Measurements from ENCODE around the gene TSHZ2.
"Not testable (repeated sequence)": the region's sequence is repeated elsewhere in the genome, so short reads cannot be mapped to it uniquely, and the experiment has no call there.

TSHZ2 gene

DNA sequence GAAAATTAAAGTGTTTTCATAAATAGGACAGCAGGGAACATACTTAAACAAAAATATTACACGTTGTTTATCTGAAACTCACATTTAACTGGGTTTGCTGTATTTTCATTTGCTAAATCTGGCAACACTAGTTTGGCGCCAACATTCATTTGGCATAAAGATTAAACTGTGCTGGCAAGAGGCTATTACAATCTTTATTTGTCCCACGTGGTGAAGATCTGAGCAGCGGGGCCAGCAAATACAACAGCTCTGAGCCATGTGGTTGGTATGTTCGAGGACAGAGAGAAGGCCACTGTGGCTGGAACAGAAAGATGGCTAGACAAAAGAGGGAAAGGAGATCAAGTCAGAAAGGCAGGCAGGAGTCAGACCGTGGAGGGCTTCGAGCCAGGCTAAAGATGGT is 387.3 kb downstream of the TSHZ2 start:
- DNase-seq (ENCODE audit: insufficient read length) (no peak), FAIRE-seq (no peak)
- TF ChIP-seq TAF1 (IDR thresholded peaks at IDR 0.05; ENCODE audit: borderline replicate concordance, low read depth, low read length) (no peak), POLR2AphosphoS5 (IDR thresholded peaks at IDR 0.05; ENCODE audit: low read depth, low read length) (no peak), POLR2A (IDR thresholded peaks at IDR 0.05; ENCODE audit: low read depth, low read length) (no peak)

DNA sequence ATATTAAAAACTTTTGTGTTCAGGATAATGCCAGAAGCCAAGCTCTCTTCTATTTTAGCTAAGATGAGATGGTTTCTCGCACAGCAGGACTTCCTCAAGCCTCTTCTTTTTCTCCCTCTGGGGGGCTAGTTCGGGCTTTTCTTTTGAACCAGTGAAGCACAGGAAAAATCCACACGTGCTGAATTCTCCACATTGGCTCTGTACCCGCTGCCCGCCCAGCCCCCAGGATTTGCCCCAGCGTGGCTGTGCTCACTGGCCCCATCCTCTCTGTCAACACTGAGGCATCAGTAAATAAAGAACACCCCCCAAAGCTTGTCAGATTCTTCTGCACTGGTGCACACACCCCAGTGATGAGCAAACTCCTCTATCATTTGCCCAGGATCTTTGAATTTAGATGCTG is 388.7 kb downstream of the TSHZ2 start:
- DNase-seq (ENCODE audit: insufficient read length) (no peak), FAIRE-seq (no peak)

DNA sequence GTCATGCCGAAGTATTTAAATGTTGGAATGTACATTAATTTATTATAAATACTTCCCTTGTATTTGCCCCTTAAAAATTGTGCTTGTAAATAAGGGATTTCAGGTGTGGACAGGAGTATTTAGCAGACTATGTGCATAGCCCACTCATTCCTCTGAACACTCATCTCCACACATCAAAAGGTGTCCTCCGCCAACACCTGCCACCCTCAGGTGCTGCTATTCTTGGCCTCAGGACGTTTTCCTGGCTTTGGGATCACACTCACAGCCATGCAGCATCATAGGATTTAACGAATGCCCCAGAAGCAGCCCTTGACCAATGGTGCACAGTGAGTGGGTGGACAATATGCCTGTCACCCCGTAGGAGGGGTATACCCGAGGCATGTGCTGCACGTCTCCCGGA is 390.6 kb downstream of the TSHZ2 start:
- no peak for DNase-seq (ENCODE audit: insufficient read length)
- TF ChIP-seq POLR2A (IDR thresholded peaks at IDR 0.05; ENCODE audit: low read depth, low read length) (no peak), POLR2AphosphoS5 (IDR thresholded peaks at IDR 0.05; ENCODE audit: low read depth, low read length) (no peak), TAF1 (IDR thresholded peaks at IDR 0.05; ENCODE audit: borderline replicate concordance, low read depth, low read length) (no peak)
- no peak for FAIRE-seq

More for the DNA sequence above, 388.7 kb downstream of the TSHZ2 start:
- TF ChIP-seq TAF1 (IDR thresholded peaks at IDR 0.05; ENCODE audit: borderline replicate concordance, low read depth, low read length), result no peak
- TF ChIP-seq POLR2AphosphoS5 (IDR thresholded peaks at IDR 0.05; ENCODE audit: low read depth, low read length), result no peak
- no peak for TF ChIP-seq POLR2A (IDR thresholded peaks at IDR 0.05; ENCODE audit: low read depth, low read length)

DNA sequence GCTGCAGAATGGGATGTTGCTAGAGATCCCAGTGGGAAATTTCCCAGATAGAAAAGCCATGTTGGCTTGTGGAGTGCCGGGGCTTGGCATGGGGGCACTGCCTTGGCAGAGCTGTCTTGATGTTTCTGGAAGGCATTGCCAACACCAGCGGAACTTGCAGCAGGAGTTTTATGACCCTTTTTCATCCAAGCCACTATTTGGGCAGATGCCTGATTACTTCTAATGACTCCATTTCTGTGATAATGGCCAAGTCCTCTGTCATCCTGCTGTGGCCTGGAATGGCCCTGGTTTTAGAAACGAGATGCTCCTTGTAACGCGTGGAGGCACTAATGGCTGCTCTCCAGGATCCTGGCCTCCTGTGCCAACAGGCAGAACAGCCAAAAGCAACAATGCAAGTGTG is 392.5 kb downstream of the TSHZ2 start:
- DNase-seq (ENCODE audit: insufficient read length) (no peak), FAIRE-seq (no peak)

DNA sequence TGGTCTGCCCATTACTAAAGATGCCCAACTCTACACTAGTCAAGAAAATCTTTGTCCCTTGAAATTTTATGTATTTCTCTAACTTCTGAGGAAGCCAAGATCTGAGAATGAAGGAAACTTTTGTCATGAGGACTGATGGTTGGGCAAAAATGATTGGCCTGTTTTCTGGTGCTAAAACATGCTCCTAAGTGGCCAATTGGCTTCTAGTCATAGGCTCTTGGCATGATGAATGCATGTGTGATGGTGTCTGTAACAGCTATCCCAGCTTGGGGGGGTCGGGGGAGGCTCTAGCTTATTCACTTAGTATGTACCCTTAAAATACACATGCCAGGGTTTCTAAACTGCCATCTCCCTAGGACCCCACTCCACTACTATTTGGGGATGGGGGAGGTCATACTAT is 392.9 kb downstream of the TSHZ2 start:
- TF ChIP-seq POLR2A (IDR thresholded peaks at IDR 0.05; ENCODE audit: low read depth, low read length) (no peak), TAF1 (IDR thresholded peaks at IDR 0.05; ENCODE audit: borderline replicate concordance, low read depth, low read length) (no peak), POLR2AphosphoS5 (IDR thresholded peaks at IDR 0.05; ENCODE audit: low read depth, low read length) (no peak)
- FAIRE-seq, result no peak
- no peak for DNase-seq (ENCODE audit: insufficient read length)

More for the DNA sequence above, 392.5 kb downstream of the TSHZ2 start:
- TF ChIP-seq POLR2AphosphoS5 (IDR thresholded peaks at IDR 0.05; ENCODE audit: low read depth, low read length) (no peak), POLR2A (IDR thresholded peaks at IDR 0.05; ENCODE audit: low read depth, low read length) (no peak), TAF1 (IDR thresholded peaks at IDR 0.05; ENCODE audit: borderline replicate concordance, low read depth, low read length) (no peak)

DNA sequence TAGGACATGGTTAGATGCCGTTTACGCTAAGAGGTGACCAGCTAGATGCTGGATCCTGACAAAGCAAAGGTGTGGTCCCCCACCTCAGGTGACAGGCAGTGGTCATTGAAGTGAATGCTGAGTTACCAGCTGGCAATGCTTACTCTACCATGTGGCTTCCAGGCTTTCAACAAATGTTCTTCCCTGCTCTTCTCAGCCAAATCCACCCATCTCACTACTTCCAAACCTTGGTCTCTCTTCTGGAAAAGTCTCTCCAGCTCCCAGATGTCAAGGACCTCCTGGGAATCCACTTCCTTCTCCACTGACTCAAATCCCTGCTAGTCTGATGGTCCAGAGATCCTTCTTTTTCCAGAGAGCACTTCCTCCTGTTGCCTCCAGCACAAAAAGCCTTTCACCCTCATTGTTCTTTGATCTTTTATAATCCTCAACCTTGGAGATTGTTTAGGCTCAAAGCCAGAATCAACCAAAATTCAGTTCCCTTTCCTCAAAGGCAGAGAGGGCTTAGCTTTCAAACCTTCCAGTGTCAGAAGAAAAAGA is 393.4 kb downstream of the TSHZ2 start:
- FAIRE-seq, result no peak
- DNase-seq (ENCODE audit: insufficient read length), result no peak
- TF ChIP-seq POLR2A (IDR thresholded peaks at IDR 0.05; ENCODE audit: low read depth, low read length) (no peak), POLR2AphosphoS5 (IDR thresholded peaks at IDR 0.05; ENCODE audit: low read depth, low read length) (no peak), TAF1 (IDR thresholded peaks at IDR 0.05; ENCODE audit: borderline replicate concordance, low read depth, low read length) (no peak)

DNA sequence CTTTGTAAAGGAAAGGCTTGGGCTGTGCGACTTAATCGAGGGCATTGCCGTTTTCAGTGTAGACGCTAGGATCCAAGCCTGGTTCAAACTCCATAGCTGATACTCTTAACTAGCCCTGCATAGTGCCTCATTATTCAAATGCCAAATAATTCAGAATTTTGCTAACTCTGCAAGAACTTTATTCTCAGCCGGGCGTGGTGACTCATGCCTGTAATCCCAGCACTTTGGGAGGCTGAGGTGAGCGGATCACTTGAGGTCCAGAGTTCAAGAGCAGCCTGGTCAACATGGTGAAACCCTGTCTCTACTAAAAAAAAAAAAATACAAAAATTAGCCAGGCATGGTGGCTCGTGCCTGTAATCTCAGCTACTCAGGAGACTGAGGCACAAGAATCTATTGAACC is 394.8 kb downstream of the TSHZ2 start:
- DNase-seq (ENCODE audit: insufficient read length); FAIRE-seq: not testable (repeated sequence)

DNA sequence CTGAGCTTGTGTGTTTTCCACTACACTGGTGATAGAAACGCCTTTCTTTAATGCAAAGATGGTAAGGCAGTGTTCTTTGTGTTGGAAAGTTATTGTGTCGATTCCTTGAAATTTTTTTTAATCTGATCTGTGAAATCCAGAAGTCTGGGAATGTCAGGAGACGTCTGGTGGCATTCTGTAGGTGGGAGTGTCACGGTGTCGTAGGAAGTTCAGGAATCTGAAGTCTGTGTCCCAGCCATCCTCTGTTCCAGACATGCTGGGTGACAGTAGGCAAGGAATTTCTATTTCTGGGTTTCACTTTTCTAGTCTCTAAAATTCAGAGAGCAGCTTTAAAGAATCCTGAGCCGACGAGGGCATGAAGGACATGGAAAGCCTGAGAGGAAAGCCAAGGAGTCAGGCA is 397.7 kb downstream of the TSHZ2 start:
- DNase-seq (ENCODE audit: insufficient read length) (no peak), FAIRE-seq (no peak)
- no peak for TF ChIP-seq POLR2AphosphoS5 (IDR thresholded peaks at IDR 0.05; ENCODE audit: low read depth, low read length)
- TF ChIP-seq POLR2A (IDR thresholded peaks at IDR 0.05; ENCODE audit: low read depth, low read length), result no peak
- TF ChIP-seq TAF1 (IDR thresholded peaks at IDR 0.05; ENCODE audit: borderline replicate concordance, low read depth, low read length), result no peak

DNA sequence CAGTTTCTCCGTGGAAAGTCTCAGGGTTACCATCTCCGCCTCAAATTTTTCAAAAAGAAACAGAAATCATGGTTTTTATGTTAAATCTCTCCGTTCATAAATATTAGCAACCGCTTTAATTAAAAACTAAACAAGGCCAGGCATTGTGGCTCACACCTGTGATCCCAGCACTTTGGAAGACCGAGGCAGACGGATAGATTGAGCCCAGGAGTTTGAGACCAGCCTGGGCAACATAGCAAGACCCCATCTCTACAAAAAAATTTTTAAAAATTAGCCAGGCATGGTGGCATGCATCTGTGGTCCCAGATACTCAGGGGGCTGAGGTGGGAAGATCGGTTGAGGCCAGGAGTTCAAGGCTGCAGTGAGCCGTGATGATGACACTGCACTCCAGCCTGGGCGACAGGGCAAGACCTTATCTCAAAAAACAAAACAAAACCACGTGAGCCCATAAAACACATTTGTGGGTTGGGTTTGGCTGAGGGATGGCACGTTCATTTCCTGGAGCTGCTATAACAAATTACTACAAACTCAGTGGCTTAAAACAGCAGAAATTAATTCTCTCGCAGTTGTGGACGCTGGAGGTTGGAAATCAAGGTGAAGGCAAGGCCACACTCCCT is 398.3 kb downstream of the TSHZ2 start:
- no peak for DNase-seq (ENCODE audit: insufficient read length)
- no peak for FAIRE-seq
- TF ChIP-seq POLR2AphosphoS5 (IDR thresholded peaks at IDR 0.05; ENCODE audit: low read depth, low read length) (no peak), TAF1 (IDR thresholded peaks at IDR 0.05; ENCODE audit: borderline replicate concordance, low read depth, low read length) (no peak), POLR2A (IDR thresholded peaks at IDR 0.05; ENCODE audit: low read depth, low read length) (no peak)

DNA sequence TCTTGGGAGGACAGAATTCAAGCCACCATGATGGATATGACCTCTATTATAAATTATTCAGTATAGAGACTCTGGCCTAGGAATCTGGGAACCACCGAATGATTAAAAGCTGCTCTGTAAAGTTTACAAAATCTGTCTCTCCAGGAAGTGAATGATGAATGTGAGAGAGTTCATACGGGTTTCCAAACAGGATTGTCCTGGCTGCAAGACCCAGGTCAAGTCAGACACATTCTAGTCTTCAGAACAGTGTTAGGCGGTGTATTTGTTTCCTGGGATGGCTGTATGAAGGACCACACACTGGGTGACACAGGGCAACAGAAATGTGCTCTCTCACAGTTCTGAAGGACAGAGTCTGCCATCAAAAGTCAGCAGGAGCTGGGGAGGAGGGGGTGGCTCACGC is 399.1 kb downstream of the TSHZ2 start:
- DNase-seq (ENCODE audit: insufficient read length), result no peak
- FAIRE-seq, result no peak
- no peak for TF ChIP-seq TAF1 (IDR thresholded peaks at IDR 0.05; ENCODE audit: borderline replicate concordance, low read depth, low read length)
- no peak for TF ChIP-seq POLR2AphosphoS5 (IDR thresholded peaks at IDR 0.05; ENCODE audit: low read depth, low read length)
- TF ChIP-seq POLR2A (IDR thresholded peaks at IDR 0.05; ENCODE audit: low read depth, low read length), result no peak

DNA sequence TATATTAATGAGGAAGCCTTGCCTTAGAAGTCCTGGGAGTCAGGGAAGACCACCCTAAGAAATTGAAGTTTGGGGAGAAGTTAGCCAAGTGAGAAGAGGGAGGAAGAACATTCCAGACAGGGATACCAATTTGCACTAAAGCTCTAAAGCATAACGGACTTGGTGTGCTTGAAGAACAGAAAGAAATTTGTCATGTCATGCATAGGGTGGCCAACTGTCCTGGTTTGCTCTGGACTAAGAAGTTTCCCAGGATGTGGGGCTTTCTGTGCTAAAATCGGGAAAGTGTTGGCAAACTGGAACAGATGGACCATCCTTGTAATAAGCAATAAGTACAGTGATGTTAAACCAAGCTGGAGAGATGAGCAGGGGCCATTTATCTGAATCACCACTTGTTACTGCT is 403.9 kb downstream of the TSHZ2 start:
- DNase-seq (ENCODE audit: insufficient read length) (no peak), FAIRE-seq (no peak)
- TF ChIP-seq POLR2AphosphoS5 (IDR thresholded peaks at IDR 0.05; ENCODE audit: low read depth, low read length), result no peak
- TF ChIP-seq POLR2A (IDR thresholded peaks at IDR 0.05; ENCODE audit: low read depth, low read length), result no peak
- no peak for TF ChIP-seq TAF1 (IDR thresholded peaks at IDR 0.05; ENCODE audit: borderline replicate concordance, low read depth, low read length)

DNA sequence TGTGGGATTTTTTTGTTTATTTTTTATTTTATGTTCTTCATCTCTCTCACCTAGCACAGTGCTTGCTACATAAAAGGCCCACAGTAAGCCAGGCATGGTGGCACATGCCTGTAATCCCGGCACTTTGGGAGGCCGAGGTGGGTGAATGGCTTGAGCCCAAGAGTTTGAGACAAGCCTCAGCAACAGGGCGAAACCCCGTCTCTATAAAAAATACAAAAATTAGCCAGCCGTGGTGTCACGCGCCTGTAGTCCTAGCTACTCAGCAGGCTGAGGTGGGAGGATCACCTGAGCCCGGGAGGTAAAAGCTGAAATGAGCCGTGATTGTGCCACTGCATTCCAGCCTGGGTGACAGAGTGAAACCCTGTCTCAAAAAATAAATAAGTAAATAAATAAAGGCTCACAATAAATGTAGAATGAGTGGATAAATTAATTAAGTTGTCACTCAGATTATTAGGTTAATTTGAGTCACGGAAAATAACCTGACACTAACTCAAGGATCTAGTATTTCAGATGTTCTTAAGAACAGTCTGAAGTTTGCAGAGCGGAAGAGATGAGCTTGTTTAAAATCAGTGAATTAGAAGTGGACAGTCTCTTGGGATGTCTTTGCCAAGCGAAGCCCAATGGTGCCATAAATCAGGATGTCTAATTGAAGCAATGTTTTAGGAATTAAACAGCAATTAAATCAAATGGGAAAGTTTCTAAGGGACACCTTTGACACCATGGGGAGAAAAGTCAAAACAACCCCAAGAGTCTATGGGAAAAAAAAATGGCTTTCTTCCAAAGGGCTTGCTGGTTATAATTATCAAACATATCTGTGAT is 407.1 kb downstream of the TSHZ2 start:
- TF ChIP-seq POLR2AphosphoS5 (IDR thresholded peaks at IDR 0.05; ENCODE audit: low read depth, low read length), result no peak
- DNase-seq (ENCODE audit: insufficient read length) (no peak), FAIRE-seq (no peak)

All from GM12892 (cell line).